GM23338 (cell line): ENCODE data around the gene MTHFD2L. TPM values are rescaled to one million over a fixed set of nuclear protein-coding genes. Genes with fewer than 3 reads are reported as not detected.
A peak's percentile ranks its signal among the peaks of the same experiment; 100 is the strongest.

Experiments used
- ATAC-seq: fragments of 200-7000 bp; cut with Tn5 transposase; 3 replicates; pipeline ENCODE4 v1.9.1; 2020
- DNase-seq: peaks from one replicate; pipeline ENCODE4 v3.0.0-alpha.2; 2015; ENCODE audit warnings: low spot score
- H2AFZ ChIP-seq: fragments of 200-600 bp; sonication (generic); 2 replicates; pipeline ENCODE4 v1.8.0; 2016; ENCODE audit warnings: antibody characterized with exemption, mild to moderate bottlenecking, moderate library complexity
- H3F3A ChIP-seq: fragments of 200-600 bp; sonication (generic); replicated peaks from 2 replicates; pipeline ENCODE4 v1.8.0; 2017; ENCODE audit warnings: antibody characterized with exemption, mixed run types, low read depth
- H3K27ac ChIP-seq: fragments of 200-600 bp; sonication (generic); 2 replicates; pipeline ENCODE4 v1.6.1; 2016; ENCODE audit warnings: low read depth
- H3K27me3 ChIP-seq: fragments of 200-600 bp; sonication (generic); 2 replicates; pipeline ENCODE4 v1.8.0; 2016; ENCODE audit warnings: mild to moderate bottlenecking, mixed run types, moderate library complexity; ENCODE audit not compliant: insufficient read depth
- H3K36me3 ChIP-seq: fragments of 200-600 bp; sonication (generic); 2 replicates; pipeline ENCODE4 v1.8.0; 2016; ENCODE audit warnings: mild to moderate bottlenecking; ENCODE audit not compliant: insufficient read depth
- H3K4me1 ChIP-seq: fragments of 200-600 bp; sonication (generic); 2 replicates; pipeline ENCODE4 v1.8.0; 2016; ENCODE audit warnings: mild to moderate bottlenecking, moderate library complexity; ENCODE audit not compliant: insufficient read depth
- H3K4me2 ChIP-seq: fragments of 200-600 bp; sonication (generic); 2 replicates; pipeline ENCODE4 v1.7.1; 2017; ENCODE audit warnings: mixed run types
- H3K4me3 ChIP-seq: fragments of 200-600 bp; sonication (generic); 2 replicates; pipeline ENCODE4 v1.6.1; 2016; ENCODE audit warnings: mixed run types
- H3K79me2 ChIP-seq: fragments of 200-600 bp; sonication (generic); replicated peaks from 2 replicates; pipeline ENCODE4 v1.8.0; 2017; ENCODE audit warnings: mild to moderate bottlenecking; ENCODE audit not compliant: insufficient read depth
- H3K9me2 ChIP-seq: fragments of 200-600 bp; sonication (generic); 2 replicates; pipeline ENCODE4 v1.8.0; 2017; ENCODE audit not compliant: insufficient read depth
- H4K20me1 ChIP-seq: fragments of 200-600 bp; sonication (generic); replicated peaks from 2 replicates; pipeline ENCODE4 v1.8.0; 2017; ENCODE audit warnings: mild to moderate bottlenecking; ENCODE audit not compliant: insufficient read depth
- H3K27ac Mint-ChIP-seq: 2 replicates; pipeline ENCODE4 v1.8.0; 2020; ENCODE audit warnings: inconsistent platforms, mild to moderate bottlenecking, moderate library complexity, mixed read lengths
- H3K27me3 Mint-ChIP-seq: 3 replicates; pipeline ENCODE4 v1.8.0; 2022; ENCODE audit warnings: low read depth, mild to moderate bottlenecking, moderate library complexity, mixed read lengths, inconsistent platforms; ENCODE audit not compliant: insufficient read depth, poor library complexity
- H3K36me3 Mint-ChIP-seq: 3 replicates; pipeline ENCODE4 v1.8.0; 2021; ENCODE audit warnings: low read depth, mild to moderate bottlenecking, inconsistent platforms, moderate library complexity, mixed read lengths
- H3K4me1 Mint-ChIP-seq: 3 replicates; pipeline ENCODE4 v1.8.0; 2020; ENCODE audit warnings: mild to moderate bottlenecking, inconsistent platforms, mixed read lengths
- H3K4me3 Mint-ChIP-seq: 3 replicates; pipeline ENCODE4 v1.8.0; 2021; ENCODE audit warnings: moderate library complexity, mild to moderate bottlenecking, inconsistent platforms, mixed read lengths
- H3K9me3 Mint-ChIP-seq: 3 replicates; pipeline ENCODE4 v1.8.0; 2020; ENCODE audit warnings: moderate library complexity, mild to moderate bottlenecking, inconsistent platforms, mixed read lengths
- CREB1 ChIP-seq: fragments of 250-450 bp; sonication (Bioruptor Pico); IDR thresholded peaks from 2 replicates; pipeline ENCODE4 v1.5.0; 2020; ENCODE audit warnings: low read depth, mild to moderate bottlenecking, moderate library complexity
- EZH2 ChIP-seq: fragments of 200-600 bp; sonication (generic); IDR thresholded peaks from one replicate; pipeline ENCODE4 v1.8.0; 2017; ENCODE audit warnings: antibody characterized with exemption, mild to moderate bottlenecking, low read depth; ENCODE audit not compliant: unreplicated experiment
- EZH2phosphoT487 ChIP-seq: fragments of 200-600 bp; sonication (generic); IDR thresholded peaks from one replicate; pipeline ENCODE4 v1.8.1; 2018; ENCODE audit warnings: antibody characterized with exemption; ENCODE audit not compliant: unreplicated experiment
- JUNB ChIP-seq: IDR thresholded peaks from one replicate; pipeline ENCODE4 v1.6.1; 2016; ENCODE audit warnings: antibody characterized with exemption; ENCODE audit not compliant: unreplicated experiment
- NANOG ChIP-seq: IDR thresholded peaks from 2 replicates; pipeline ENCODE4 v1.6.1; 2016; ENCODE audit warnings: antibody characterized with exemption, borderline replicate concordance
- POLR2AphosphoS5 ChIP-seq: IDR thresholded peaks from 2 replicates; pipeline ENCODE4 v1.6.1; 2016; ENCODE audit warnings: antibody characterized with exemption, low read depth
- REST ChIP-seq: IDR thresholded peaks from one replicate; pipeline ENCODE4 v1.6.1; 2018; ENCODE audit warnings: antibody characterized with exemption; ENCODE audit not compliant: unreplicated experiment
- STAT1 ChIP-seq: IDR thresholded peaks from one replicate; pipeline ENCODE4 v1.6.1; 2016; ENCODE audit warnings: antibody characterized with exemption; ENCODE audit not compliant: unreplicated experiment
- ZNF114 ChIP-seq: fragments of 250-450 bp; sonication (Bioruptor Pico); IDR thresholded peaks from 2 replicates; pipeline ENCODE4 v1.5.0; 2020; ENCODE audit warnings: mild to moderate bottlenecking, moderate library complexity
- ZNF331 ChIP-seq: fragments of 250-450 bp; sonication (Bioruptor Pico); IDR thresholded peaks from 2 replicates; pipeline ENCODE4 v1.5.0; 2020; ENCODE audit warnings: low read depth, mild to moderate bottlenecking, moderate library complexity
- ZNF462 ChIP-seq: fragments of 250-450 bp; sonication (Bioruptor Pico); IDR thresholded peaks from 2 replicates; pipeline ENCODE4 v1.5.0; 2020; ENCODE audit warnings: mild to moderate bottlenecking, moderate library complexity
- polyA plus RNA-seq: library from polyadenylated mRNA; unstranded; fragments of >200 nt; fragmentation: Nextera tagmentation; extraction: Ambion mirVana; gene quantifications from 2 replicates; pipeline ENCODE4 v1.2.1, GENCODE V29; 2016
- total RNA-seq: library from RNA; depleted of rRNA; stranded (reverse); fragments of >200 nt; shearing (Covaris generic); gene quantifications from 2 replicates; pipeline ENCODE4 v1.2.3, GENCODE V29; 2014
- TF ChIP-seq, protein P1 (sequence below): IDR thresholded peaks from 2 replicates; pipeline ENCODE4 v1.6.1; 2016; ENCODE audit warnings: antibody characterized with exemption
- TF ChIP-seq, protein P2 (sequence below), 2 experiments: fragments of 200-600 bp in 1 of 2; sonication (generic) in 1 of 2; conservative IDR thresholded peaks; 2 replicates each; pipeline versions ENCODE4 v1.5.1 to v1.6.1; 2016 to 2017; ENCODE audit warnings: antibody characterized with exemption in 2 of 2, low read depth in 2 of 2, mild to moderate bottlenecking in 2 of 2, moderate library complexity in 1 of 2

Gene MTHFD2L
- total and polyA plus RNA-seq, 2 experiments from 2014 or later: 24.4 to 35.7 TPM

GRCh38 chr4:74157154-74157553 lies 764 bp upstream of the MTHFD2L start:
- Mint-ChIP-seq H3K4me3 (peak overlapping the region; percentile 76), H3K36me3 (peaks cover 20% of the 10 kb centered on the region; the same call in 2 of the 3 replicates), H3K27me3 (peaks cover 2% of the 10 kb centered on the region), H3K9me3 (no peaks in the 10 kb centered on the region), H3K4me1 (peaks cover 34% of the 10 kb centered on the region), H3K27ac (peak overlapping the region; percentile 81)
- peak overlapping the region; percentile 91 for H3K27ac ChIP-seq
- H3F3A ChIP-seq: no peaks in the 10 kb centered on the region
- H3K27me3 ChIP-seq: no peaks in the 10 kb centered on the region
- no peak for TF ChIP-seq ZNF114 (CRISPR knock-in tag)
- TF ChIP-seq, protein P1, sequence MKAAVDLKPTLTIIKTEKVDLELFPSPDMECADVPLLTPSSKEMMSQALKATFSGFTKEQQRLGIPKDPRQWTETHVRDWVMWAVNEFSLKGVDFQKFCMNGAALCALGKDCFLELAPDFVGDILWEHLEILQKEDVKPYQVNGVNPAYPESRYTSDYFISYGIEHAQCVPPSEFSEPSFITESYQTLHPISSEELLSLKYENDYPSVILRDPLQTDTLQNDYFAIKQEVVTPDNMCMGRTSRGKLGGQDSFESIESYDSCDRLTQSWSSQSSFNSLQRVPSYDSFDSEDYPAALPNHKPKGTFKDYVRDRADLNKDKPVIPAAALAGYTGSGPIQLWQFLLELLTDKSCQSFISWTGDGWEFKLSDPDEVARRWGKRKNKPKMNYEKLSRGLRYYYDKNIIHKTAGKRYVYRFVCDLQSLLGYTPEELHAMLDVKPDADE: no peak
- TF ChIP-seq ZNF462: no peak
- TF ChIP-seq JUNB: no peak
- TF ChIP-seq POLR2AphosphoS5: no peak
- TF ChIP-seq EZH2phosphoT487: no peak
- TF ChIP-seq REST: no peak
- no peak for TF ChIP-seq STAT1
- no peak for TF ChIP-seq ZNF331
- TF ChIP-seq CREB1 (CRISPR knock-in tag): no peak
- no peak for TF ChIP-seq EZH2
- no peak for TF ChIP-seq NANOG
- TF ChIP-seq, protein P2, sequence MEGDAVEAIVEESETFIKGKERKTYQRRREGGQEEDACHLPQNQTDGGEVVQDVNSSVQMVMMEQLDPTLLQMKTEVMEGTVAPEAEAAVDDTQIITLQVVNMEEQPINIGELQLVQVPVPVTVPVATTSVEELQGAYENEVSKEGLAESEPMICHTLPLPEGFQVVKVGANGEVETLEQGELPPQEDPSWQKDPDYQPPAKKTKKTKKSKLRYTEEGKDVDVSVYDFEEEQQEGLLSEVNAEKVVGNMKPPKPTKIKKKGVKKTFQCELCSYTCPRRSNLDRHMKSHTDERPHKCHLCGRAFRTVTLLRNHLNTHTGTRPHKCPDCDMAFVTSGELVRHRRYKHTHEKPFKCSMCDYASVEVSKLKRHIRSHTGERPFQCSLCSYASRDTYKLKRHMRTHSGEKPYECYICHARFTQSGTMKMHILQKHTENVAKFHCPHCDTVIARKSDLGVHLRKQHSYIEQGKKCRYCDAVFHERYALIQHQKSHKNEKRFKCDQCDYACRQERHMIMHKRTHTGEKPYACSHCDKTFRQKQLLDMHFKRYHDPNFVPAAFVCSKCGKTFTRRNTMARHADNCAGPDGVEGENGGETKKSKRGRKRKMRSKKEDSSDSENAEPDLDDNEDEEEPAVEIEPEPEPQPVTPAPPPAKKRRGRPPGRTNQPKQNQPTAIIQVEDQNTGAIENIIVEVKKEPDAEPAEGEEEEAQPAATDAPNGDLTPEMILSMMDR (conservative IDR thresholded peaks at IDR 0.05; ENCODE audit: low read depth in 2 of 2): no peak
- no peaks in the 10 kb centered on the region for H3K36me3 ChIP-seq
- H3K4me3 ChIP-seq: peak overlapping the region; percentile 58
- H3K9me2 ChIP-seq: no peaks in the 10 kb centered on the region
- peak overlapping the region; percentile 81 for H3K4me2 ChIP-seq
- no peak for DNase-seq
- H2AFZ ChIP-seq: peak overlapping the region; percentile 90
- no peak for ATAC-seq
- no peaks in the 10 kb centered on the region; the same call in 1 of the 2 replicates for H4K20me1 ChIP-seq
- peaks cover 54% of the 10 kb centered on the region for H3K79me2 ChIP-seq
- peaks cover 27% of the 10 kb centered on the region for H3K4me1 ChIP-seq
